GM23248 (cell line): ENCODE data around the gene R3HDM2.

Experiments
- EZH2 ChIP-seq: fragments of 200-600 bp; sonication (generic); IDR thresholded peaks from 2 replicates; pipeline ENCODE4 v1.6.1; 2018; ENCODE audit warnings: antibody characterized with exemption, mild to moderate bottlenecking; ENCODE audit not compliant: insufficient read depth, poor library complexity, severe bottlenecking
- EZH2phosphoT487 ChIP-seq: fragments of 200-600 bp; sonication (generic); IDR thresholded peaks from 2 replicates; pipeline ENCODE4 v1.6.1; 2018; ENCODE audit warnings: antibody characterized with exemption, moderate library complexity, mild to moderate bottlenecking, low read depth; ENCODE audit not compliant: insufficient read depth

DNA sequence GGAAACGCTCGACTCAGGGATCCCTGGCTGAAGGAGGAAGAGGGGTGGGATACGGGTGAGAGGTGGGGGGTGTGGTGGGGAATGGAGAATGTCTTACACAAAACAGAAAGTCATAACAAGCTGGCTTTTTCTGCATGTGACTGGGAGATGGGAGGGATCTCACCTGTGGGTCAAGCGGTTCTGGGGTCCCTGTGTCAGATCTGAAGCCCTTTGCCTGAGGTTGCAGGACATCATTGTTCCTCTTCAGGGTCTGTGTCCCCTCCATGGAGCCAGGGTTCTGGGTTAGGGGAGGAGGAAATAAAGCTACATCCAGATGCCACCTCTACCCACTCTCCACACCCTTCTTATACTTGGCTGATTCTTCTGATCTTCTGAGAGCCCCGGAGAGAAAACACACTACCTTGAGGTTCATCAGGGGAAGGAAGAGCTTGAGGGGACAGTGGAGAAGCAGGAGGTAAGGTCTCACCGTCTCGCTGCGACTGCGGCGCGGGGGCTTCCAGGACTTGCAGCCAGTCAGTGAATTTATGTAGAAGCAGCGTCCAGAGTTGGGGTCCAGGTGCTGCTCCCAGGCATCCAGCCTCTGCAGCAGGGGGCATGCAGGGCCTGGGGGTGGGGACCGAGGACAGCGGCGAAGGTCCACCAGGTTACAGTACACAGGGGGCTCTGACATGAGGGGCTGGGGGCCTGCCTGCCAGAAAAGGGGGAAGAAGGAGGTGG, 46.3 kb upstream of the R3HDM2 start:
- no peak for TF ChIP-seq EZH2
- no peak for TF ChIP-seq EZH2phosphoT487
